HFF-Myc (cell line): ENCODE data around the gene GDI2.

Source experiments
- DNase-seq: peaks from one replicate; pipeline ENCODE4 v3.0.0-alpha.2; 2011; ENCODE audit warnings: low read depth; ENCODE audit errors: extremely low read depth
- H3K4me3 ChIP-seq: replicated peaks from 2 replicates; pipeline ENCODE4 v1.5.1; 2011; ENCODE audit warnings: low read depth, mild to moderate bottlenecking, control low read depth, low read length
- TF ChIP-seq, protein P1 (sequence below): IDR thresholded peaks from 2 replicates; pipeline ENCODE4 v1.5.1; 2012; ENCODE audit warnings: mild to moderate bottlenecking, low read depth, low read length, control low read depth; ENCODE audit errors: missing control alignments

The GDI2 gene

DNA sequence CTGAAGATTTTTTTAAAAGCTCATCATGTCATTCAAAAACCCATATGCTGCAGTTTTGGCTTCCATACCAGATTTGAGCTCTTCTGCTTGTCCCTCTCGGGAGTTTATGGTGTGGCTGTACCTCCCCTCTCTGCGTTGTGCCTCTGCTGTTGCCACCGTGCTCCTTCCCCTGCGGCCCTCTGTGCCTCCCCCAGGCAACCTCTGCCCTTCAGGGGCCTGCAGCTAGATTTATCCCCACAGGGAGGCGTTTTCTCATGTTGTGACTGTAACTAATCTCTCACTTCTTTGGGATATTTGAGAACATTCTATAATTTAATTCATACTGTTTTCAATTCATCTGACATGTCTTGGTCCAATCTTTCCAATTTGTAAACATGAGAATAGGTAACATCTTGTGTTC, 75.9 kb downstream of the GDI2 start:
- TF ChIP-seq, protein P1, sequence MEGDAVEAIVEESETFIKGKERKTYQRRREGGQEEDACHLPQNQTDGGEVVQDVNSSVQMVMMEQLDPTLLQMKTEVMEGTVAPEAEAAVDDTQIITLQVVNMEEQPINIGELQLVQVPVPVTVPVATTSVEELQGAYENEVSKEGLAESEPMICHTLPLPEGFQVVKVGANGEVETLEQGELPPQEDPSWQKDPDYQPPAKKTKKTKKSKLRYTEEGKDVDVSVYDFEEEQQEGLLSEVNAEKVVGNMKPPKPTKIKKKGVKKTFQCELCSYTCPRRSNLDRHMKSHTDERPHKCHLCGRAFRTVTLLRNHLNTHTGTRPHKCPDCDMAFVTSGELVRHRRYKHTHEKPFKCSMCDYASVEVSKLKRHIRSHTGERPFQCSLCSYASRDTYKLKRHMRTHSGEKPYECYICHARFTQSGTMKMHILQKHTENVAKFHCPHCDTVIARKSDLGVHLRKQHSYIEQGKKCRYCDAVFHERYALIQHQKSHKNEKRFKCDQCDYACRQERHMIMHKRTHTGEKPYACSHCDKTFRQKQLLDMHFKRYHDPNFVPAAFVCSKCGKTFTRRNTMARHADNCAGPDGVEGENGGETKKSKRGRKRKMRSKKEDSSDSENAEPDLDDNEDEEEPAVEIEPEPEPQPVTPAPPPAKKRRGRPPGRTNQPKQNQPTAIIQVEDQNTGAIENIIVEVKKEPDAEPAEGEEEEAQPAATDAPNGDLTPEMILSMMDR = no peak
- no peak for DNase-seq
- no peak overlapping the region for H3K4me3 ChIP-seq

DNA sequence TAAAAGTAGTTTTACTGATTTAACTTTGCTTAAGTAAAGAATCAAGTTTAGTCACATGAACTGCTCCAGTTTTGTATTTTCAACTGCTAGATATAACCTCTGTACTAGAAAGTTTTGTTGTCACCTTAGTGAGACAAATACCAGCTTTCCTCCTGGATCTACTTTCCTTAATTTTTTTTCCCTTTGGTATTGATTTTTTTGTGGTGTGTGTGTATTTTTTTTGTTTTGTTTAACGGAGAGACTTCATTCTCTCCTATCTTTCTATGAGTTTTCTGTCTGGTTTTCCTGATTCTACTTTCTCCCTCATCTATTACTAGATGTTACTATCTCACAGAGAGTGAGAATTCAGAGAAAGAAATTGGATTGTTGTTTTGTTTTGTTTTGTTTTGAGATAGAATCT, 76.6 kb downstream of the GDI2 start:
- H3K4me3 ChIP-seq = no peak overlapping the region
- TF ChIP-seq, protein P1 = no peak
- no peak for DNase-seq

DNA sequence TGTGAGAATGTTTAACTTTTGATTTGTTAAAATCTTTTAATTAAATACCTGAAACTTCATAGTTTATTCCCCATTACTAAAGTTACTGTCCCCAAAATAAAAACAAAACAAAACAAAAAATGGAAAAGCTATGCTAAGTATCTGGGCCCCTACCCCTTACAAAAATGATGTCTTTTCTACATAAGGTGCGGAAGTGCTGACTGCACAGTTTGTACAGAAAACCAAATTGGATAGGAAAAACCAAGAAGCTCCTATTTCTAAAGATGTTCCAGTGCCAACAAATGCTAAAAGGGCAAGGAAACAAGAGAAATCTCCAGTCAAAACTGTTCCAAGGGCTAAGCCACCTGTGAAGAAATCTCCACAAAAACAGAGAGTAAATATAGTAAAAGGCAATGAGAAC, 78.1 kb downstream of the GDI2 start:
- no peak overlapping the region for H3K4me3 ChIP-seq
- TF ChIP-seq, protein P1 = no peak
- DNase-seq = no peak

DNA sequence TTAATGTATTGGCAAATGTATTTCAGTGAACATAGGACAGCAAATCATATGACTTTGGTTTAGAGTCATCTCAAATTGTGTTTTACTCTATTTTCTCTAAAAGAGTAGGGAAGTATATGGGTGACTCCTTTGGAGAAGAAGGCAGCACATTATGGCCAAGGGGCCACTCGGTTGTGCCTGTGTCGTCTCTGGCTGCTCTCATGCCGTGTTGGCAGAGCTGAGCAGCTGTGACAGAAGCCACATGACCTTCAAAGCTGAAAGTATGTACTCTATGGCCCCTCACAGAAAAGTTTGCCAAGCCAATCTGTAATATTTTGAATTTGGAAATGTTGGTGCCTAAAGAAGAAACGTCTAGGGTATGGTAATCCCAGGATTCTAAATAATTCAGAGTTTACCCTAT, 81.1 kb downstream of the GDI2 start:
- no peak overlapping the region for H3K4me3 ChIP-seq
- TF ChIP-seq, protein P1 = no peak
- DNase-seq = no peak

DNA sequence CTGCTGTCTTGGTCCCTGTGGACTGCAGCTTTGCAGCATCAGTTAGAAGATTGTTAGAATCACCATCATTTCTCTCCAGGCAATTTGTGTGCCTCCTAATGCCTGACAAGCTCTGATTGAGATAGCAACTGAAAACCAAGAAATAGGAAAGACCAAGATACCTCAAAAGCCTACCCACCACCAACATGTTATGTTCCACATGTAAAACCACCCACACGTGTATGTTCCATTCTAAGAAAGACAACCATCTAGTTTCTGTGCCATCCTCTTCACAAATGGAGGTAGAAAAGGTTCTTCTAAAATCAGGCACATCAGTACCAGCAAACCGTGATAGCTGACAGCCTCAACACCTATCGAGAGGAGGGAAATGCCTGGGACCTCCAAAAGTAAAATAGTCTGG, 81.7 kb downstream of the GDI2 start:
- no peak for DNase-seq
- H3K4me3 ChIP-seq = no peak overlapping the region
- TF ChIP-seq, protein P1 = no peak

DNA sequence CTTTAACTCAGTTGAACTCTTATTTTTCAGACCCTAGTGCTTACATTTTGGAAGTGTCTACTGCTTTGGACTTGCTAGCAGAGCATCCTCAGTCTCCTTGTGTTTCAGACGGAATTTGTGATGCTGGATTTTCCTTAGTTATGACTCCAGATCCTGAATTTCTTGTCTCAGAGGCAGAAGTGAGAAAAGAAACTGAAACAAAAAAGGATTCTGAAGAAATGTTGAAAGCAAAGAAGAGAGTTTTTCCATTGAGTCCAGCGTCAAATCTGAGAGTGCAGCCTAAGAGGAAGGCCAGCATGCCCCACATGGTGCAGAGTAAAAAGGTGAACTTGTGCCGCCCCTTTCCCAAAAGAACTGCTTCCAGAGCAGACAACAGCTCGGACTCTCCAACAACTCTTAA, 82.5 kb downstream of the GDI2 start:
- TF ChIP-seq, protein P1 = no peak
- DNase-seq = no peak
- no peak overlapping the region for H3K4me3 ChIP-seq

DNA sequence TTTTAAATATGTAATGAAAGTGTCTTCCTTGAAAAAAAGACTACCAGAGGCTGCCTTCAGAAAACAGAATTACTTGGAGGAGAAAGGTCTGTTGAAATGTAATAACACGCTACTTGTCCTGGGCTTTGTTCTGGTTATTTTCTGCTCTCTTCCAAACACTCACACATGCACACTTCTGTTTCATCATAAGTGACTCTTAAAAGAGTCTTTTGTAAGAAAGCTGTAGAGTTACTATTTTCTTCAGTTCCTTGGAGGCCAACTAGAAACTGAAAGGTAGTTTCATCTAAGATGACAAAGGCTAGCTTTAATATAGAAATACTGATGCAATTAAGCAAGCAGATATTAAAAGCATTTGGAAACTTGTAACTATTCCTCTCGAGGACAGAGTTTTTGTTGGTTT, 89.5 kb downstream of the GDI2 start:
- no peak for DNase-seq
- no peak overlapping the region for H3K4me3 ChIP-seq
- TF ChIP-seq, protein P1 = no peak
